Hepatocyte (in vitro differentiated cells): ENCODE measurements around the gene TOX2.

Source experiments
- EZH2 ChIP-seq: fragments of 200-600 bp; sonication (generic); IDR thresholded peaks from 2 replicates; pipeline ENCODE4 v1.6.1; 2016; ENCODE audit warnings: antibody characterized with exemption, mild to moderate bottlenecking, borderline replicate concordance
- EZH2phosphoT487 ChIP-seq: fragments of 200-600 bp; sonication (generic); IDR thresholded peaks from one replicate; pipeline ENCODE4 v1.6.1; 2018; ENCODE audit warnings: antibody characterized with exemption, mild to moderate bottlenecking, low read depth, moderate library complexity; ENCODE audit not compliant: unreplicated experiment, severe bottlenecking
- TF ChIP-seq, protein P1 (sequence below): fragments of 200-600 bp; sonication (generic); IDR thresholded peaks from 2 replicates; pipeline ENCODE4 v1.5.1; 2016; ENCODE audit warnings: antibody characterized with exemption, mild to moderate bottlenecking; ENCODE audit not compliant: poor library complexity

DNA sequence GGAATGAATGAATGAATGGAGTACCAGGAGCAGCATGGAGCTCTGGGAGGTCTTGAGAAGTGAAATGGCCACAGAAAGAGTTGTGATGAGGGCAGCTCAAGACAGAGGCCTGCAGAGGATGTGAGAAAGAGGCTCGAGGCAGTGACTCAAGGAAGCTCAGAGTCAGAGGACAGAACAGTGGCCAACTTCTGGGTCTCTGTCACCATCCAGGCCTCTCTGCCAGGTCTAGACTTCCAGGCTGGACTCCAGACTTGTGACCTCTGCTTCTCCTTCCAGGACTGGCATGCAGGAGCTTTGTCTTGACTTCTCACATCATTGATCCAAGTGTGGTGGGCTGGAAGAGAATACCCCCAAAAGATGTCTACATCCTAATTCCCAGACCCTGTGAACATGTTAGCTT, 119.8 kb downstream of the TOX2 start:
- TF ChIP-seq, protein P1, sequence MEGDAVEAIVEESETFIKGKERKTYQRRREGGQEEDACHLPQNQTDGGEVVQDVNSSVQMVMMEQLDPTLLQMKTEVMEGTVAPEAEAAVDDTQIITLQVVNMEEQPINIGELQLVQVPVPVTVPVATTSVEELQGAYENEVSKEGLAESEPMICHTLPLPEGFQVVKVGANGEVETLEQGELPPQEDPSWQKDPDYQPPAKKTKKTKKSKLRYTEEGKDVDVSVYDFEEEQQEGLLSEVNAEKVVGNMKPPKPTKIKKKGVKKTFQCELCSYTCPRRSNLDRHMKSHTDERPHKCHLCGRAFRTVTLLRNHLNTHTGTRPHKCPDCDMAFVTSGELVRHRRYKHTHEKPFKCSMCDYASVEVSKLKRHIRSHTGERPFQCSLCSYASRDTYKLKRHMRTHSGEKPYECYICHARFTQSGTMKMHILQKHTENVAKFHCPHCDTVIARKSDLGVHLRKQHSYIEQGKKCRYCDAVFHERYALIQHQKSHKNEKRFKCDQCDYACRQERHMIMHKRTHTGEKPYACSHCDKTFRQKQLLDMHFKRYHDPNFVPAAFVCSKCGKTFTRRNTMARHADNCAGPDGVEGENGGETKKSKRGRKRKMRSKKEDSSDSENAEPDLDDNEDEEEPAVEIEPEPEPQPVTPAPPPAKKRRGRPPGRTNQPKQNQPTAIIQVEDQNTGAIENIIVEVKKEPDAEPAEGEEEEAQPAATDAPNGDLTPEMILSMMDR, result no peak
- no peak for TF ChIP-seq EZH2
- TF ChIP-seq EZH2phosphoT487, result no peak
